GM12891 (cell line): Measurements from ENCODE around the gene GPRC5B.

Source experiments
- POLR2AphosphoS5 ChIP-seq: IDR thresholded peaks from 2 replicates; pipeline ENCODE4 v1.6.1; 2011; ENCODE audit warnings: low read depth, low read length, control low read depth
- TAF1 ChIP-seq: IDR thresholded peaks from 2 replicates; pipeline ENCODE4 v1.6.1; 2011; ENCODE audit warnings: low read depth, low read length, control low read depth

DNA sequence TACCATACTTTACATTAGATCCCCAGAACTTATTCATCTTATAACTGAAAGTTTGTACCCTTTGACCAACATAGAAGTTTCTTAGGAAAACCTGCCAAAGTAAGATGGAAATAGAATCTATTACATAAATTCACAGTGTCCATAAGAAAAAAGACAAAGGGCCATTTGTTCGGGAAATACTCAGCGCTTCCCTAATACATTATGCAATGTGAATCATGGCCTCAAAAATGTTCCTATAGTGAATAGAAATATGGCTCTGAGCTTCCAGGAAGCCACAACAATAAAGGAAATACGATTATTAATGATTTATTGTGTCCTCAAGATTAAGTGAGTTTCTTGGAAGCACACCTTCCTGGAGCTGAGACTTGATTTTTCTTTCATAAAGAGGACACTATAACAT is 51.5 kb downstream of the GPRC5B start:
- TF ChIP-seq POLR2AphosphoS5 (no peak), TAF1 (no peak)
